Muscle of arm (tissue), 12 donors: ENCODE data around the gene MAGI2. TPM values are rescaled to one million over a fixed set of nuclear protein-coding genes. Genes with fewer than 3 reads are reported as not detected.
A peak's percentile ranks its signal among the peaks of the same experiment; 100 is the strongest.
"Not testable (repeated sequence)": the region's sequence is repeated elsewhere in the genome, so short reads cannot be mapped to it uniquely, and the experiment has no call there.

Experiments used
- DNase-seq: peaks from one replicate; pipeline ENCODE4 v3.0.0-alpha.2; 2013
- polyA plus RNA-seq, 12 donors: library from polyadenylated mRNA; unstranded; fragments of 120-200 nt; gene quantifications; one replicate each; pipeline ENCODE4 v1.2.1, GENCODE V29; 2013; ENCODE audit not compliant: insufficient read length in 12 of 12

MAGI2 gene
- polyA plus RNA-seq, 12 donors, result 4.4 to 8.6 (median 6.4) TPM; not detected in 1

DNA sequence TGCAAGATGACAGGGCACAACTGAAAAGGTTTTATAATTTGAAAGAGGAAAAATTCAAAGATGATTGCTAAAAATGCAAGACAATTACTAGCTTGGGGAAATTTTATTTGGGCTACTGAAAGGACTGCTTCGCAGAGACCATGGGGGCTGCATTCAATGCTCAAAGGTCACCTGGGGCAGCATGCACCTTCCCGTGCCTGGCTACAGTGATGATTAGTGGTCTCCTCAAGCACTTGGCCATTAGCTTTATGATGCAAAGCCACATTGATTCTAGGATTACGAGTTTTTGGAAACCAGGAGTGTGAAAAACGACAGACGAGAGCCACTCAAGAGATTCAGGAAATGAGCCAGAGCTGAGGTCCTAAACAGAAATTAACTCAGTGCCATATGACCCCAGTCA, 890.3 kb downstream of the MAGI2 start:
- DNase-seq, result no peak

DNA sequence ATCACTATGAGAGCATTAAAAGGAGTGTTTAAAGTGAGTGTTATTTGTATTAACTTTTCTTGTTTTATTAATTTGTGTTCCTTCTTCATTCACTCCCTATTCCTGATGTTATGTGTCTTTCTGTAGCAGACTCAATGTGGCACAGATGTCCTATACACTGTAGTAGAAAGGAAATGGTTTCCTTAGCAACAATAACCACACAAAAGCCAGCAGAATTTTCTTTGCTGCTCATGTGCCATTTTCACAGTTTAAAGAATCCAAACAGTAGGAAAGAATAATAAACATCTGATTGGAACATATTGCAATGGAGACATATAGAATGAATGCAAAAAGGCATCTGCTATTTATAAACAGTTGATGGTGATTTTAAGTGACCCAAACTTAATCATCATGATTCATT, 891.3 kb downstream of the MAGI2 start:
- DNase-seq, result no peak

DNA sequence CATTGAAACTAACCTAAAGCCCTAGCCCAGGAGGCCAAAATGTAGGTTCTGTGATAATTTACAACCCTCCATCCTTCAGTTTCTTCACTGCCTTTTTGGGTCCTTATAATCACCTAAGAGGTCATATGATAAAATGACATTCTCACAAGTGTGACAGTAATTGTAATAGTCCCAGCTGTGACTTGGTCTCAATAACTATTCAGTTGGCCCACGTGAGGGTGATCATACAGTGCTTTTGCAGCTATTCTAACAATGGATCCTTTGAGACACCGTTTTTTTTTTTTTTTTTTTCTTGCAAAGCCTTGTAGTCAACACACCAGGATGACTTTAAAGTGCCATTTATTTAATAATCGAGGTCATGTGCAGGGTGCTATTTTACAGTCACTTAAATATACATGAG, 894.9 kb downstream of the MAGI2 start:
- no peak for DNase-seq

DNA sequence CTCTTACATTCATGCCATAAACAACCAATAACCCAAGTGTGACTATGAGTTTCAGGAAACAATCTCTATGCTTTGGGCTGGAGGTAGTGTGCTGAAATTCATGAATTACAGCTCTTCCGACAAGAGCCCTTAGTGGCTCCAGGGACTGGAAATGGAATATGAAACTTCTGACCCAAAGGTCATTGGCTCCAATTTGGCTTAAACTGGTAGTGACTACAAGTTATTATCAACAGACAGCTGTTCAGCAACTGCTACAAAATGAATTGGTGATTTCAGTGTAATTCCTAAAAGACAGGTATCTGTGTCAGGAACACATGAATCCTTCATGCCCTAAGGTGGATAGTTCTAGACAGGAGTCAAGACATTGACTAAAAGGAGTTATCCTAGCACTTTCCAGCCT, 909.5 kb downstream of the MAGI2 start:
- no peak for DNase-seq

DNA sequence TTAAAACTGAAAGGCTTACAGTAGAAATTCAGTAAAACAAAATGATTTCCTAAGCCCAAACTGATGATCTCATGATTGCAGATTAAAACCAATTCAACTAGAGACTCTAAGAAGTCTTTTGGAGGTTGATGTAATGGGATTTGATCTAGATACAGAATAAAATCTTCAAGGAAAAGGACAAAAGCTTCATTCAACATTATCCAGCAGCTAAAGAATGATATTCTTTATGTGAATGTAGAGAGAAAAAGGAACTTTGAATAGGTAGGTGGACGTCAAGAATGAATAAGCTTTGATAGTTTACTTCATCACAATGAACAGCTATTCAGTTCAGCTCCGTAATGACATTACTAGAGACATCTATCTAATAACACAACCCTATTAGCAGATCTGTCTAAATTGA, 910.5 kb downstream of the MAGI2 start:
- no peak for DNase-seq

DNA sequence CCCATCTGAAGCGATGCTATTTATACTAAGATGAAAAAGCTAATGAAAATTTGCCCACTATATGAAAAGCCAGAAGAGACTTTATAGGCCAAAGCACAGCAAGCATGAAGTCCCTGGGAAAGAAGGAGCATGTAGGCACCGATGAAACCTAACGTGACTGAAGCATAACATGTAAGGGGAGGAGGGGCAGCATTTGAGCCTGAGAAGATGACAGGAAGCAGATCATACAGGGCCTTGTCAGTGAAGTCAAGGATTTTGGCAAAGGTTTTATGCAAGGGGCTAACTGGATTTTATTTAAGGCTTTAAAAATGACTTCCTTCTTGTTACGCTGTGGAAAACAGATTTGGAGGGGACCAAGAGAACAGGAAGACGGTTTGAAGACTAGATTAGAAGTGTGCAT, 910.9 kb downstream of the MAGI2 start:
- no peak for DNase-seq

DNA sequence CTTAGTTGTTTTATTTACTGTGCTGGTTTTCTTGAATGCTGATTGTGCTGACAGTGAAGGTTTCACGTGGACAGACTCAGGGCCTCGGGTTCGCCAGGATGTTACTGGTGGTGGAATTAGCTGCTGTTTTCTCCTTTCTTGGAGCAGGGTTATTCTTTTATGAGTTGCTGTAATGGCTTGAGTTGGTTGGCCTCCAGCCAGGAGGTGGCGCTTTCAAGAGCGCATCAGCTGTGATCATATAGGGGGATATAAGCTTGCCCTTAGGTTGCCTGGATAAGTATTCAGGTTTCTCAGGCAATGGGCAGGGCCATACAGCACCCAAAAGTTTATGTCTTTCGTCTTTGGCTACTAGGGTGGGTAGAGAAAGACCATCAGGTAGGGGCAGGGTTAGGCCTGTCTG, 913.6 kb downstream of the MAGI2 start:
- DNase-seq, result no peak

DNA sequence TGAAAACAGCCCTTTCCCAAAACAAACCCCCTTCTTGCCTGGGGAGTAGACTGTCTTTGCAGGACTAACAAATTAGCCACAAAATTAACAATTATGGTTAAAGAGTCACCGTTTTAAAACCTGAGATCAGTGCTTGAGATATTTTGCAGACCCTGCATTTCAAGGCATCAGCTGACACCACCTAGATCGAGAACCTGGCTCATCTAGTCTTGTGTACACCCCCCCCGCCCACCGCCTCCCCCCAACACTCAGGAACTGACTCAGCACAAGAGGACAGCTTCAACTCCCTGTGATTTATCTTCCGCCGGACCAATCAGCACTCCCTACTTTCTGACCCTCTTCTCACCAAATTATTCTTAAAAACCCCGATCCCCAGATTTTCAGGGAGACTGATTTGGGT, 917.8 kb downstream of the MAGI2 start:
- no peak for DNase-seq

DNA sequence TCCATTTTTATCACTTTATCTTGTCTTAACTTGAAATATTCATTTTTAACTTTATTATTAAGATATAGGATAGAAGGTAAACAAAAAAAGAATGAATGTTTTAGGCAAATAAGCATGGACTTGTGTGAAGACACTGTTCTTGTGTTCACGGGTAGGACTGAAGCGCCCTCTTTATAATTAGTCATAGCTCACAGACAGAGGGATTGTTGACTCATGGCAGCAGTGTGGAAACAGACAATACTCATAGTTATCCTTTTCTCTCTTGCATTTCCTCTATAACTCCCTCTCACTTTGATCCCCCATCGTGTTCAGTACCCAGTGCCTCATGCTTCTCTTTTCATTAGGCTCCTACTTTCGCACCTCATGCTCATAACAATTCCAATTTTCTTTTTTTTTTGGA, 923.1 kb downstream of the MAGI2 start:
- no peak for DNase-seq

DNA sequence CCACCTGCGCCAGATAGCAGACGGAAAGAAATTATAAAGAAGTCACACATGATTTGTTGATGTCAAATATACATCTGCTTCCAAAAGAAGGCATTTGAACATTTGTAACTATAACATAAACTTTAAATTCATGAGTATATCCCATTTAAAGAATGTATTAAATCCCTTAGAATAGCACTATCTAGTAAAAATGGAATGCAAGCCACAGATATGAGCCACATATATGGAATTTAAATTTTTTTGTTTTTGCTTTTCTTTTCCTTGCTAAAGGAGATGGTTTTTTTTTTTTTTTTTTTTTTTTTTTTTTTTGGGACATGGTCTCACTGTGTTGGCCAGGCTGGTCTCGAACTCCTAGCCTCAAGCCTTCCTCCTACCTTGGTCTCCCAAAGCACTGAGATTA, 924.1 kb downstream of the MAGI2 start:
- no peak for DNase-seq

DNA sequence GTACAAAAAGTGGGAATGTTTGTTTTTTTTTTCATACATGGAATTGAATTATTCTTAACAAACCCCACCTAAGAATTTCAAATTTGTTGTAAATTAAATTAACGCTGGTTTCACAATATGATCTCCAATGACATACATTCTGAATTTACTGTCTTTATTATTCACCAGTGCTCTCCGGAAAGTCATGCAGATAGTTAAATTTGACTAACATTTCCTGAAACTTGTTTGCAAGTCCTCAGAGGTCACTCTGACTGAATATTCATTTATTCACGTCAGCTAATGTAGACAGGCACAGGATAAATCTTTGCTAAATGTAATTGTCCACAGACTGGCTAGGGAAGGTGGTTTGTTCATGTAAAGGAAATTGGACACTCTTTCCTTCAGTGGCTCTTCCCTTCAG, 924.5 kb downstream of the MAGI2 start:
- no peak for DNase-seq

DNA sequence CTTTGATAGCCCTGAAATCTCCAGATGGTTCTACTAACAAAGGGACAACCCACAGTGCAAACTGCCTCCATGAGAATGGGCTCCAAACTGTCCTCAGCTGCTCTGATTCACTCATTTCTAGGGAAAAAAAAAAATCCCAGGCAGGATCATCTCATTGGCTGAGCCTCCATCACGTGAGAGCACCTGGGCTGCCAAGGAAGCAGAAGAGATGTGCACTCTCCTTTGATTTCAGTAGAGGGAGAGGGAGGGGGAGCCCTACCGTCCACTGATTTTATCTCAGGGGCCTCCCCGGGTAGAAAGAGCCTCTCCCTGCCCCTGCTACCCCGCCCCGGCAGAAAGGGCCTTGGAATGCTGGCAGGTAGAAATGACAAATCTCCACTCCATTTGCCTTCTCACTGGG, 929.5 kb downstream of the MAGI2 start:
- no peak for DNase-seq

DNA sequence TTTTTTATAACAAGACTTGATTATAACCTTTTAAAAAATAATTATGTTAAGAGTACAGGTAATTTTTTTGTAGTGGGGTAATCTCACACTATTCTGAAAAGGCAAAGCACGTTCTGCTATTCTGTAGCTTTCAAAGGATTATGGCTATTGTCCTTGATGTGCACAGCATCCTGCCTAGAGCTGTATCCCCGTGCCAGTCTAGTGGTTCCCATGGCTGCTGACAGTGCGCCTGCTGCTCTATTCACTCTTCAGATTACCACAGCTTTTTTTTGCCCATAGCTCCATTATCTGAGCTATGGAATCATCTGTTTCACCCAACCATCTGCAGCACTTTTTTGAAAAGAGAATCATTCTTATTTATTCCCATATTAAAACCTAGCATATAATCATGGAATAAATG, 931.5 kb downstream of the MAGI2 start:
- no peak for DNase-seq

DNA sequence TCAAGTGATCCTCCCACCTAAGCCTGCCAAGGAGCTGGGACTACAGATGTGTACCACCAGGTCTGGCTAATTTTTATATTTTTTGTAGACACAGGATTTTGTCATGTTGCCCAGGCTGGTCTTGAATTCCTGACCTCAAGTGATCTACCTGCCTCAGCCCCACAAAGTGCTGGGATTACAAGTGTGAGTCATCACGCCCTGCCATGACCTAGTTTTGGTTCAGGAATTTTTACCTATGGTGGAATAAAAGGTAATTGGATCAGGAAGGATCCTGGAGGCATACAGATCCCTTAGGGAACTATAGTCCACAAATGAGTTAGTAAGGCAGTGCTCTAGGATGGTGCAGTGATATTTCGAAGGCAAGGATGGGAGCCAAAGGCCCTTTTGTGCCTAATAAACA, 937.0 kb downstream of the MAGI2 start:
- no peak for DNase-seq

DNA sequence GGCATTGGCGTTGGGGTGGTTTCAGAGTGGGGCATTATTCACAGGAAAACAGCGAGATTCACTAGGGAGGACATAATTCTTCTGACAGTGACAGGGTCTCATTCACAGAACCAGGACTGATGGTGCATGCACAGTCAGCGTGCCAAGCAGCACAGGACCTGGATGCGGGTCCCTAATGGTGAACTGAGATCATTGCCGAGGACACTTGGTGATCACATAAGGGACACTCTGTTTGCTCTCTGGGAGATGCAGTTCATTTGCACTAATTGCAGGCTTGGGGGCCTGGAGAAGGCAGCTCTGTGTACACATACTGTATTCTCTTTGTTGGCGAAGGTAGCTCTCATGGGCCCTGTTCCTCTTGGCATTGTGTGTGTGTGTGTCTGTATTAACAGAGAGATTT, 938.8 kb downstream of the MAGI2 start:
- no peak for DNase-seq

DNA sequence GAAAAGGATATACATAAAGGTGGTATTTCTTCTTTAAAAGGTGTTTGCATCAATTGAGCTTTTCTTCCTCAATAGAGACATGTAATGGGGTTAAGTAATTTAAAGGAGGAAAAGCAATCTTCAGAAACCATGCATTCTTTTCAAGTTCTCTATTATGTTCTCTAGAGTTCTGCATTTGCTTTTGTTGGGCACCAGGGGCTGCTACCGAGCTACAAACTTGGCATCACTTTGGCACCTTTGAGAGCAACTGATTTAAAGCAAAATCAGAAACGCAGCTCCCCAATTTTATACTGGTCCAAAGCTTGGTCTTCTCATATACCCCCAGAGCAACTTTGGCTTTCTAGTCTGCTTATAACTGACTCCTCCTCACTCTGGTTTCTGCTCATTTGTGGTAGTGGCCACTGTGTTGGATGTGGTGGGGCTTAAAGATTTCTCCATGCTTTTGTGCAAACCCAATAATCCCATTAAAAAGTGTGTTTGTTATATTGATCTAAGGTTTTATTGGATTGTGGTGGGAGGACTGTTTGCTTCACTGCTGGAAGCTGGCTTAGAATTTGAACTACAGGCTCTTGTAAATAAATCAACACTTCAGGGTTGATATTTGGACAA, 942.8 kb downstream of the MAGI2 start:
- DNase-seq, result peak; percentile 25

DNA sequence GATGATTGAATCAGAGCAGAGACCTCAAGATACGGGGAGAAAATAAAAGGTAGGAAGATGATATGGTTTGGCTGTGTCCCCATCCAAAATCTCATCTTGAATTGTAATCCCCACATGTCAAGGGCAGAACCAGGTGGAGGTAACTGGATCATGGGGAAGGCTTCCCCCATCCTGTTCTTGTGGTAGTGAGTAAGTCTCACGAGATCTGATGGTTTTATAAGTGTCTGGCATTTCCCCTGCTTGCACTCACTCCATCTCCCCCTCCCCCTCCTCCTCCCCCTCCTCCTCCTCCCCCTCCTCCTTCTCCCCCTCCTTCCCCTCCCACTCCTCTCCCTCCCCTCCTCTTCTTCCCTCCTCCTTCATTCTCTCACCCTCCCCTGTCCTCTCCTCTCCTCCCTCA, 950.2 kb downstream of the MAGI2 start:
- not testable (repeated sequence) for DNase-seq

DNA sequence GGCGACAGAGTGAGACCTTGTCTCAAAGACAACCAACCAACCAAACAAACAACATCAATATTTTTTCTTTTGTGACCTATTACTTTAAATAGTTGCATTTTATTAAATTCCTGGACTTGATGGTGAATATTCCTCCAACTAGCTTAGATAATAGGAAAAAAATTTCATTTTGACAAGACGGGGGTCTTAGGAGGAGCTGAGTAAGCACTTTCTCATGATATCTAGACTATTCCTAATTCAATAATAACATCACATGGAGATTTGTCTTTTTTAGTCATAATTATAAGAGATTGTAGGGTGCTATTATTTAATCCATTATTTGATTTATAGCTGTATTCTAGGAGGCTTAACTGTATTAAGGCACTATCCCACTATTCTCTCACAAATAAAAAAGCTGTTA, 952.4 kb downstream of the MAGI2 start:
- no peak for DNase-seq

DNA sequence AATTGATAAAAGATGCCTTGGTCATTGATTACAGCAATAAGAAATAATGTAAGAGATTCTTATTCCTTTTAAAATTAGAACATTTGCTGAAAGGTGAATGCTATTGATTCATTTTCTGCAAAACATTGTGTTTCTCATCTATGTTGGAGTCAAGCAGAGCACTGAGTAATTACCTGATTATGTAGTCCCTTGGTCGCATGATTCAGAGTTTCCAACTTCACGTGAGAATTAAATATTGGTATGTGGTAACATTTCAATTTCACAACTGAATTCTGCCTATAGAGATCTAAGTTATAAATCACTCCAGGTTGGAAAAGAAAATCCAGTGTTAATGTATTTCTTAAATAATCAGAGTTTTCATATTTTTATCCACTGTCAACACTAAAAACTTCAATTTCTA, 953.5 kb downstream of the MAGI2 start:
- DNase-seq, result no peak

DNA sequence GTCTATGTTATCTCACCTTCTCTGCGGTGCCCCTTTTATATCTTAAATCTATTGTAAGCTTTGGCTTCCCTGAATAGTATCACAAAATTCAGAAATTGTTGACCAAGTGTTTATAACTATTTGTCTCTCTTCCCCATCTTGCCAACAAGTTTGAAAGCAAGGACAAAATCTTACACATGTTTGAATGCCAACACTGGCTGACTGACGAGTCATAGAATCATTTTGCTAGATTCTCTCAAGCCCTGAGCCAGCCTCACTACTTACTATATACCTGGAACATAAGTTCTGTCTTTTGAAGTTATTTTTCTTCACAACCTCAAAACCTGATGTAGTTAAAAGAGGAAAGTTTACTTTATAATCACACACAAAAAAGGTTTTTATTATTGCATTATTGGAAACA, 954.2 kb downstream of the MAGI2 start:
- no peak for DNase-seq

DNA sequence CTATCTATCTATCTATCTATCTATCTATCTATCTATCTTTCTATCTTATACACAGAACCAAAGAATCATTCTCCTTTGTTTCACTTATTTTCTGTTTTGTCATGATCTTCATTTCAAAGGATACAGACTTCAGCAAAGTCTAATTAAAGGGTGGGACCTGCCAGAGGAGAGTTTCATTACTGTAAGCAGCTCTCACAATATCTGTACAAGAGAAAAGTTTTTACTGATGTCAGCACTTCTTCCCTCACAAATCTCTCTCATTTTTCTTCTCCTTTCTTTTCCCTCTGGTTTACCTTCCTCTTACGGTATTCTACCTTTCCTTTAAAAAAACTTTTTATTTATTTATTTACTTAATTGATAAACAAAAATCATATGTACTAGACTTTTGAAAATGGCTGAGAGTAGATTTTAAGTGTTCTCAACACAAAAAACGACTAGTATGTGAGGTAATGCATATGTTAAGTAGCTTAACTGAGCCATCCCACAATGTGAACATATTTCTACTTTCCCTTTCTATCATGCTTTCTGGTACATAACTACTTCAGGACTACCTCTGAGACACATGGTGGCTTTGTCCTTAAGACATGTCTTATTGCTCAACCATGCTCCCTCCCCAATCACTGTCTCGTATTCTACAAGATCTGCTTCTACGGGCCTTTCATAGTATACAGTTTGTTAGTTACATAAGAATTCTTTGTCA, 955.6 kb downstream of the MAGI2 start:
- DNase-seq, result no peak

DNA sequence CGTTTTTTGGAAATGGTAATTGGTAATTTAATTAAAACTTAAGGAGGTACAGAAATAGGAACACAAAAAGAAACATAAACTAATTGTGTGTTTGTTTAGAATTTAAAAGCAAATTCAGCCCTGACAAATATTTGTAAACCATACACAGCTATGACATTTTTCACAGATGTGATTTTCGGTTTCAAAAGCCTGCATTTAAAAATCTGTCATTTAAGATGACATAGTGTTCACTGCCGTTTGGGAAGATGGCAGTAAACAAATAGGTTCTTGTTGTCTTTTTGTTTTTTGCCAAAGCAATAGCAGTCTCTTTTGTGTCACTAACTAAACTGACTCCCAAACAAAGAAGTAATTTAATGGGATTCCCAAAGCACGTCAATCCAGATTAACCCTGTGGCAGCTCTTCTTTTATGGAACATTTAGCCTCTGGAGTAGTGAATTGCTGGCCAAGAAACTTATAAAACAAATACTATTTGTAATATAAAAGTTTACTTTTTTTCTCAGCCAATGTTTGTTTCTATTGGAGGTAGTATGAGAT, 957.3 kb downstream of the MAGI2 start:
- no peak for DNase-seq

DNA sequence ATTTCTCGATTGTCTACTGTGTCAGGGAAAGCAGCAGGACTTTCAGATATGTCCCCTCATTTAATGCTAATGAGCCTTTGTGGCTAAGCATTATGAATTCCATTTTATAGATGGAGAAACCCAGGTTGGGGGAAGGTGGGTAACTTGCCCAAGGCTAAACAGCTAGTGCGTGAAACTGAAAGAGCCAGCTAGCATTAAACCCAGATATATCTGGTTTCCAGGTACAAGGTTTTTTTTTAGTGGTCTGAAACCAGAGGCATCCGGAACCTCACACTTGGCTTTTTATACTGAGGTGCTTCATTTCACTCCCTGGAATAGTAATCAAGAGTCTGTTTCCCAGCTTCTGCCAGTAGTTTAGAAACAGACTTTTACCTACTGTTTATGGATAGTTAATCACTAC, 960.1 kb downstream of the MAGI2 start:
- no peak for DNase-seq

DNA sequence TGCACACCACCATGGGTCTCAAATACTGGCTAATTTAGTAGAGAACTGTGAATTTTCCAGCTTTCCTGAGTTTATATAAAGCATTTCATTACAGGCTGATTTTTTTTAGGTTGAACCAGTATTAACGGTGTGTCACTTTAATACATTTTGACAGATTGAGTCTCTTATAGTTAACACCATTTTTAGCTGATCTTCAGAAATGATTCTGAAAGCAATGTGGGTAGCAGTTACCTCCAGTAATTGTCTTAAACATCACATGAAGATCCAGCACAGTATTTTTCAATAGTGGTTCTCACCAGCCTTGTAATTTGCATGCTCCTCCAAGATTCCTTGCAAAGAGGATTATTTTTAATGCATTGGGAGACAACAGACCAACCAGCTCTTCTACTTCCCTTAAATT, 961.3 kb downstream of the MAGI2 start:
- DNase-seq, result no peak
